ENCODE data around the gene LAMA5.

The LAMA5 gene

DNA sequence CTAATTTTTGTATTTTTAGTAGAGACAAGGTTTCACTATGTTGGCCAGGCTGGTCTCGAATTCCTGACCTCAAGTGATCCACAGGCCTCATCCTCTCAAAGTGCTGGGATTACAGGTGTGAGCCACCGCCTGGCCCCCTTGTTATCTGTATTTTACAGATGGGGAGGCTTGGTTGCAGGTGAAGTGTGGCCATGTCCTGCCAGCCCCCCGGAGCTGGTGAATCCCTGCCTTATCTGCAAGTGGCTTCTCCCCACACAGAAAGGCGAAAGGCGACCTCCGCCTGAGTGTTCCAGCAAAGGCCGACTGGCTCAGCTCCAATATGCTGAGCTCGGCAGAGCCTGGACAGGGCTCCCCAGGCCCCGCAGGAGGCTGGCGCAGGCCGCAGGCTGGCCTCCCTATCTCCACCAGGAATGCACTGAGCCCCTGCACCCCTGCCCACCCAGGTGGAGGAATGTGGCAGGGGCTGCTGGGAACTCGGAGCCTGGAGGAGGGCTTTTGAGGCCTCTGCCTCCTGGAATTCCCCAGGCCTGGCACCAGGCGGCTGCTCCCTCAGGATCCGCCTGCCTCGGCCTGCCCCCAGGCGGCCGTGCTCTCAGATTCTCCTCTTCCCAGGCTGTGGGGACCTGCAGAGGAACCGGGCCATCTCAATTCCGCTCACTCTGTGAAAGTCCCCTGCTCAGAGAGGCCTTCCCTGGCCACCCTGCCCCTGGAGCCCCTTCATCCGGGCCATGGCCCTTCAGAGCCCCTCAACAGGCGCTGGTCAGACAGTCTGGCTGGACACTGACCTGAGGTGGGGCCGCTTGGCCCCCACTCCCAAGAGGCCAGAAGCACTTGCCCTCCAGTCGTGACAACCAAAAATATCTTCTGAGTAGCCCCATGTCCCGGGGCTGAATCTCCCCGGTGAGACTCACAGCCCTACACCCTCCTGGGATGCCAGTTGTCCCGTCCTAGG lies 9.3 kb upstream of the LAMA5 start:
- TF ChIP-seq, protein P1, sequence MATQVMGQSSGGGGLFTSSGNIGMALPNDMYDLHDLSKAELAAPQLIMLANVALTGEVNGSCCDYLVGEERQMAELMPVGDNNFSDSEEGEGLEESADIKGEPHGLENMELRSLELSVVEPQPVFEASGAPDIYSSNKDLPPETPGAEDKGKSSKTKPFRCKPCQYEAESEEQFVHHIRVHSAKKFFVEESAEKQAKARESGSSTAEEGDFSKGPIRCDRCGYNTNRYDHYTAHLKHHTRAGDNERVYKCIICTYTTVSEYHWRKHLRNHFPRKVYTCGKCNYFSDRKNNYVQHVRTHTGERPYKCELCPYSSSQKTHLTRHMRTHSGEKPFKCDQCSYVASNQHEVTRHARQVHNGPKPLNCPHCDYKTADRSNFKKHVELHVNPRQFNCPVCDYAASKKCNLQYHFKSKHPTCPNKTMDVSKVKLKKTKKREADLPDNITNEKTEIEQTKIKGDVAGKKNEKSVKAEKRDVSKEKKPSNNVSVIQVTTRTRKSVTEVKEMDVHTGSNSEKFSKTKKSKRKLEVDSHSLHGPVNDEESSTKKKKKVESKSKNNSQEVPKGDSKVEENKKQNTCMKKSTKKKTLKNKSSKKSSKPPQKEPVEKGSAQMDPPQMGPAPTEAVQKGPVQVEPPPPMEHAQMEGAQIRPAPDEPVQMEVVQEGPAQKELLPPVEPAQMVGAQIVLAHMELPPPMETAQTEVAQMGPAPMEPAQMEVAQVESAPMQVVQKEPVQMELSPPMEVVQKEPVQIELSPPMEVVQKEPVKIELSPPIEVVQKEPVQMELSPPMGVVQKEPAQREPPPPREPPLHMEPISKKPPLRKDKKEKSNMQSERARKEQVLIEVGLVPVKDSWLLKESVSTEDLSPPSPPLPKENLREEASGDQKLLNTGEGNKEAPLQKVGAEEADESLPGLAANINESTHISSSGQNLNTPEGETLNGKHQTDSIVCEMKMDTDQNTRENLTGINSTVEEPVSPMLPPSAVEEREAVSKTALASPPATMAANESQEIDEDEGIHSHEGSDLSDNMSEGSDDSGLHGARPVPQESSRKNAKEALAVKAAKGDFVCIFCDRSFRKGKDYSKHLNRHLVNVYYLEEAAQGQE (IDR thresholded peaks at IDR 0.05; ENCODE audit: insufficient read depth in 1 of 2, low read depth in 2 of 2, low read length in 2 of 2): no peak
- TF ChIP-seq TAF1 (IDR thresholded peaks at IDR 0.05; ENCODE audit: borderline replicate concordance, insufficient read depth, low read length) (no peak), POLR2AphosphoS5 (IDR thresholded peaks at IDR 0.05; ENCODE audit: low read depth, low read length) (no peak), SIN3A (IDR thresholded peaks at IDR 0.05; ENCODE audit: borderline replicate concordance, insufficient read depth, low read length) (no peak), FOXP2 (optimal IDR thresholded peaks at IDR 0.05; ENCODE audit: borderline replicate concordance, extremely low read depth, extremely low read length, insufficient read depth) (no peak)

DNA sequence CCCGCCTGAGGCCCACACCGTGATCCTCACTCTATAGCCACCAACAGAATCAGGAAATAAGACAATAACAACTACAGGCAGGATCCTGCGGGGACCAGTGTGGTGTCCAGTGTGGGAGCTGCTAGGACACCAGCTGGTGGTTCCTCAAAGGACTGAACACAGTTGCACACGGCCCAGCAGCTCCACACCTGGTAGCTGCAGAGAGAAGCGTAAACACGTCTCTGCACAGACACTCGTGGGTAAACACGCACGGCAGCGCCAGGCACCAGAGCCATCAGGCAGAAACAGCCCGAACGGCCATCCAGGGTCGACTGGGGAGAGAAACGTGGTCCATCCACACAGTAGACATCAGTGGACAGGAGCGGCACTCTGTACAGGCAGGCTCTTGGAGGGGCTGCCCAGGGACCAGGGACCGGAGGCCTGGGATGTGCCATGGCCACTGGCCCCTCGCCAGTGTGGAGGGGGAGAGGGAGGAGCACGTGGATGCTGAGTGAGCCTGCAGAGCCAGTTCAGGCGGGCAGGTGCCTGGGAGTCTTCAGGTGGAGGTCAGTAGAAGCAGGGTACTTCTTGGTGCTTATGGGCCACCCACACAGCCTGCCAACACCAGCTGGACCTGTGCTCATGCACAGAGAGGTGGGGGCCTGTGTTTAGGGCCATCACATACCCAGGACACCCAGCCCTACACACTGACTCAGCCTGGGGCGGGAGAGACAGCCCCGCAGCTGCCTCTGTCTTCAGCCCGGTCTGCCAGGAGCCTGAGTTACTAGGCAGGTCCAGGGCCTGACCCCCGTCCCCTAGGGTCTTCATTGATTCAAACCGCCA lies 7.4 kb upstream of the LAMA5 start:
- TF ChIP-seq FOXP2 (optimal IDR thresholded peaks at IDR 0.05; ENCODE audit: borderline replicate concordance, extremely low read depth, extremely low read length, insufficient read depth): no peak
- TF ChIP-seq POLR2AphosphoS5 (IDR thresholded peaks at IDR 0.05; ENCODE audit: low read depth, low read length): no peak
- TF ChIP-seq, protein P1 (IDR thresholded peaks at IDR 0.05; ENCODE audit: insufficient read depth in 1 of 2, low read depth in 2 of 2, low read length in 2 of 2): no peak
- TF ChIP-seq TAF1 (IDR thresholded peaks at IDR 0.05; ENCODE audit: borderline replicate concordance, insufficient read depth, low read length): no peak
- no peak for TF ChIP-seq SIN3A (IDR thresholded peaks at IDR 0.05; ENCODE audit: borderline replicate concordance, insufficient read depth, low read length)

- TF ChIP-seq POLR2AphosphoS5 (IDR thresholded peaks at IDR 0.05; ENCODE audit: low read depth, low read length) (no peak), TAF1 (IDR thresholded peaks at IDR 0.05; ENCODE audit: borderline replicate concordance, insufficient read depth, low read length) (no peak), SIN3A (IDR thresholded peaks at IDR 0.05; ENCODE audit: borderline replicate concordance, insufficient read depth, low read length) (no peak), FOXP2 (optimal IDR thresholded peaks at IDR 0.05; ENCODE audit: borderline replicate concordance, extremely low read depth, extremely low read length, insufficient read depth) (no peak)
- TF ChIP-seq, protein P1 (IDR thresholded peaks at IDR 0.05; ENCODE audit: insufficient read depth in 1 of 2, low read depth in 2 of 2, low read length in 2 of 2): no peak
Observed at GRCh38 chr20:62372042-62372993, 5.2 kb upstream of the LAMA5 start.

GRCh38 chr20:62371588-62372041 lies 4.5 kb upstream of the LAMA5 start:
- no peak for TF ChIP-seq SIN3A (IDR thresholded peaks at IDR 0.05; ENCODE audit: borderline replicate concordance, insufficient read depth, low read length)
- no peak for TF ChIP-seq TAF1 (IDR thresholded peaks at IDR 0.05; ENCODE audit: borderline replicate concordance, insufficient read depth, low read length)
- TF ChIP-seq, protein P1 (IDR thresholded peaks at IDR 0.05; ENCODE audit: insufficient read depth in 1 of 2, low read depth in 2 of 2, low read length in 2 of 2): no peak
- no peak for TF ChIP-seq POLR2AphosphoS5 (IDR thresholded peaks at IDR 0.05; ENCODE audit: low read depth, low read length)
- TF ChIP-seq FOXP2 (optimal IDR thresholded peaks at IDR 0.05; ENCODE audit: borderline replicate concordance, extremely low read depth, extremely low read length, insufficient read depth): no peak

Data from PFSK-1 (cell line).